Stimulated activated CD8-positive, alpha-beta memory T cell treated with anti-CD3 and anti-CD28 coated beads, Interleukin-12 subunit alpha, Interleukin-12 subunit beta, amount 100 ng/mL, for 24 hours (primary cell): ENCODE results near the gene RASGRF2.
A peak's percentile ranks its signal among the peaks of the same experiment; 100 is the strongest.

Source experiments
- DNase-seq: peaks from one replicate; pipeline ENCODE4 v3.0.0-alpha.2; 2020; ENCODE audit errors: extremely low read depth

RASGRF2 gene

GRCh38 chr5:81134566-81134965 is 174.4 kb downstream of the RASGRF2 start:
- DNase-seq = no peak

- DNase-seq = no peak
Observed at GRCh38 chr5:81136557-81136956, 176.4 kb downstream of the RASGRF2 start.

- DNase-seq = no peak
Observed at GRCh38 chr5:81137833-81138232, 177.7 kb downstream of the RASGRF2 start.

- no peak for DNase-seq
Observed at GRCh38 chr5:81140441-81140840, 180.3 kb downstream of the RASGRF2 start.

- no peak for DNase-seq
Observed at GRCh38 chr5:81140943-81141342, 180.8 kb downstream of the RASGRF2 start.

GRCh38 chr5:81142108-81142507 is 181.9 kb downstream of the RASGRF2 start:
- DNase-seq = no peak

GRCh38 chr5:81145329-81145935 is 185.3 kb downstream of the RASGRF2 start:
- DNase-seq = no peak

GRCh38 chr5:81146031-81146430 is 185.9 kb downstream of the RASGRF2 start:
- no peak for DNase-seq

- no peak for DNase-seq
Observed at GRCh38 chr5:81147011-81147885, 187.1 kb downstream of the RASGRF2 start.

GRCh38 chr5:81147886-81148571 is 187.9 kb downstream of the RASGRF2 start:
- no peak for DNase-seq

GRCh38 chr5:81151546-81151945 is 191.4 kb downstream of the RASGRF2 start:
- no peak for DNase-seq

GRCh38 chr5:81154725-81155124 is 194.6 kb downstream of the RASGRF2 start:
- no peak for DNase-seq

GRCh38 chr5:81156732-81157131 is 196.6 kb downstream of the RASGRF2 start:
- no peak for DNase-seq

GRCh38 chr5:81161012-81161601 is 200.9 kb downstream of the RASGRF2 start:
- no peak for DNase-seq

GRCh38 chr5:81162501-81162900 is 202.3 kb downstream of the RASGRF2 start:
- DNase-seq = no peak

- DNase-seq = no peak
Observed at GRCh38 chr5:81163651-81164050, 203.5 kb downstream of the RASGRF2 start.

GRCh38 chr5:81164476-81164875 is 204.3 kb downstream of the RASGRF2 start:
- no peak for DNase-seq

GRCh38 chr5:81164936-81165335 is 204.8 kb downstream of the RASGRF2 start:
- no peak for DNase-seq

- DNase-seq = peak; percentile 25
Observed at GRCh38 chr5:81165493-81166119, 205.4 kb downstream of the RASGRF2 start.

GRCh38 chr5:81166430-81166829 is 206.3 kb downstream of the RASGRF2 start:
- no peak for DNase-seq

- no peak for DNase-seq
Observed at GRCh38 chr5:81167078-81167477, 206.9 kb downstream of the RASGRF2 start.

- DNase-seq = no peak
Observed at GRCh38 chr5:81167544-81167943, 207.4 kb downstream of the RASGRF2 start.
